Vagina (tissue), 2 donors: ENCODE results near the gene LY6G6D.

Experiments
- CTCF ChIP-seq, 3 experiments: fragments of 450-650 bp in 2 of 3; fragments of 200-600 bp in 1 of 3; sonication (generic) in 1 of 3; IDR thresholded peaks; one replicate each; pipeline ENCODE4 v1.5.1; 2017 to 2019; ENCODE audit warnings: antibody characterized with exemption in 3 of 3, mild to moderate bottlenecking in 2 of 3, moderate library complexity in 2 of 3
- POLR2A ChIP-seq, 2 donors: fragments of 450-650 bp; IDR thresholded peaks; one replicate each; pipeline ENCODE4 v1.6.1; 2017; ENCODE audit warnings: antibody characterized with exemption in 2 of 2, mild to moderate bottlenecking in 2 of 2, moderate library complexity in 2 of 2
- POLR2AphosphoS5 ChIP-seq, 2 donors: sonication (generic); formaldehyde crosslinking; IDR thresholded peaks; one replicate each; pipeline ENCODE4 v1.9.0; 2017; ENCODE audit warnings: antibody characterized with exemption in 2 of 2, mild to moderate bottlenecking in 2 of 2, low read depth in 1 of 2; ENCODE audit not compliant: insufficient read depth in 1 of 2

GRCh38 chr6:31729515-31729978, 14.4 kb downstream of the LY6G6D start:
- peak in 1 of 3 experiments; percentile 54 for TF ChIP-seq CTCF (IDR thresholded peaks at IDR 0.05)
- TF ChIP-seq POLR2AphosphoS5 (IDR thresholded peaks at IDR 0.05; ENCODE audit: insufficient read depth in 1 of 2, low read depth in 1 of 2): peak; percentile 72 to 90
- peak in 1 of 2 donors; percentile 63 for TF ChIP-seq POLR2A (IDR thresholded peaks at IDR 0.05)
